CD4-positive, alpha-beta T cell (primary cell): ENCODE measurements around the gene SLC7A4. TPM values are rescaled to one million over a fixed set of nuclear protein-coding genes. Genes with fewer than 3 reads are reported as not detected.

Experiments
- ATAC-seq: fragments of 200-7000 bp; cut with Tn5 transposase; one replicate; pipeline ENCODE4 v1.10.0; 2022; ENCODE audit warnings: mild to moderate bottlenecking; ENCODE audit not compliant: poor library complexity
- CTCF ChIA-PET: fragments of 350-600 bp; sonication (Branson Sonifier 250); formaldehyde crosslinking; loops from one replicate; lab custom pipeline; 2021; ENCODE audit warnings: antibody characterized with exemption, inconsistent platforms; lab: Charles Lee
- POLR2A ChIA-PET: fragments of 350-600 bp; sonication (Branson Sonifier 250); formaldehyde crosslinking; loops from one replicate; lab custom pipeline; 2021; ENCODE audit warnings: antibody characterized with exemption, inconsistent platforms; lab: Charles Lee
- DNase-seq, 14 experiments: peaks; one replicate each; pipeline ENCODE4 v3.0.0-alpha.2; 2013 to 2020; ENCODE audit warnings: mixed read lengths in 2 of 14
- H3K27ac ChIP-seq, 2 donors: one replicate each; pipeline versions ENCODE4 v1.5.1 to v1.7.0; 2013; ENCODE audit warnings: low read length in 2 of 2, low read depth in 1 of 2, mild to moderate bottlenecking in 1 of 2
- H3K27me3 ChIP-seq, 2 experiments: 1 replicate in 1 of 2; 2 replicates in 1 of 2; pipeline versions ENCODE4 v1.6.1 to v1.7.0; 2013; ENCODE audit warnings: low read length in 2 of 2, control low read depth in 1 of 2, mild to moderate bottlenecking in 1 of 2, moderate library complexity in 1 of 2; ENCODE audit not compliant: insufficient read depth in 2 of 2, control insufficient read depth in 1 of 2
- H3K36me3 ChIP-seq: one replicate; pipeline ENCODE4 v1.6.1; 2013; ENCODE audit warnings: low read length, control low read depth; ENCODE audit not compliant: insufficient read depth
- H3K4me1 ChIP-seq: one replicate; pipeline ENCODE4 v1.6.1; 2013; ENCODE audit warnings: low read length, control low read depth; ENCODE audit not compliant: insufficient read depth
- H3K4me3 ChIP-seq: one replicate; pipeline ENCODE4 v1.5.1; 2013; ENCODE audit warnings: mild to moderate bottlenecking, low read length, moderate library complexity
- H3K9me3 ChIP-seq, 2 experiments: 1 replicate in 1 of 2; 2 replicates in 1 of 2; pipeline versions ENCODE4 v1.6.1 to v1.7.0; 2013; ENCODE audit warnings: low read length in 2 of 2, mild to moderate bottlenecking in 2 of 2, control low read depth in 1 of 2, moderate library complexity in 1 of 2; ENCODE audit not compliant: control insufficient read depth in 1 of 2, insufficient read depth in 1 of 2
- H3K27ac Mint-ChIP-seq: one replicate; pipeline ENCODE4 v1.8.0; 2020; ENCODE audit warnings: mixed read lengths
- H3K27me3 Mint-ChIP-seq: one replicate; pipeline ENCODE4 v1.8.0; 2021; ENCODE audit warnings: mixed read lengths
- H3K36me3 Mint-ChIP-seq: one replicate; pipeline ENCODE4 v1.8.0; 2021; ENCODE audit warnings: low read depth, mixed read lengths
- H3K4me1 Mint-ChIP-seq: one replicate; pipeline ENCODE4 v1.8.0; 2021; ENCODE audit warnings: low read depth, mixed read lengths
- H3K4me3 Mint-ChIP-seq: one replicate; pipeline ENCODE4 v1.8.0; 2020; ENCODE audit warnings: mild to moderate bottlenecking, mixed read lengths
- H3K9me3 Mint-ChIP-seq: one replicate; pipeline ENCODE4 v1.8.0; 2020; ENCODE audit warnings: mixed read lengths
- intact Hi-C, 2 experiments: fragments of 100-400 bp; cut with DNase I in 1 of 2; cut with micrococcal nuclease in 1 of 2; formaldehyde crosslinking; loops; one replicate each; pipeline versions ENCODE4 v1.15.1 to v1.9.0; 2023 to 2025; cut with DNase I, micrococcal nuclease
- total RNA-seq, 174 experiments: library from RNA in 2 of 174; stranded (reverse) in 2 of 174; gene quantifications; one replicate each; pipeline ENCODE4 v1.2.3 and lab custom pipeline; 2021 to 2026
- TF ChIP-seq, protein P1 (sequence below): fragments of 200-600 bp; IDR thresholded peaks from one replicate; pipeline ENCODE4 v1.8.0; 2022; ENCODE audit warnings: antibody characterized with exemption, mild to moderate bottlenecking

SLC7A4 gene
- total RNA-seq, 2 experiments from 2014 or later: not detected

DNA sequence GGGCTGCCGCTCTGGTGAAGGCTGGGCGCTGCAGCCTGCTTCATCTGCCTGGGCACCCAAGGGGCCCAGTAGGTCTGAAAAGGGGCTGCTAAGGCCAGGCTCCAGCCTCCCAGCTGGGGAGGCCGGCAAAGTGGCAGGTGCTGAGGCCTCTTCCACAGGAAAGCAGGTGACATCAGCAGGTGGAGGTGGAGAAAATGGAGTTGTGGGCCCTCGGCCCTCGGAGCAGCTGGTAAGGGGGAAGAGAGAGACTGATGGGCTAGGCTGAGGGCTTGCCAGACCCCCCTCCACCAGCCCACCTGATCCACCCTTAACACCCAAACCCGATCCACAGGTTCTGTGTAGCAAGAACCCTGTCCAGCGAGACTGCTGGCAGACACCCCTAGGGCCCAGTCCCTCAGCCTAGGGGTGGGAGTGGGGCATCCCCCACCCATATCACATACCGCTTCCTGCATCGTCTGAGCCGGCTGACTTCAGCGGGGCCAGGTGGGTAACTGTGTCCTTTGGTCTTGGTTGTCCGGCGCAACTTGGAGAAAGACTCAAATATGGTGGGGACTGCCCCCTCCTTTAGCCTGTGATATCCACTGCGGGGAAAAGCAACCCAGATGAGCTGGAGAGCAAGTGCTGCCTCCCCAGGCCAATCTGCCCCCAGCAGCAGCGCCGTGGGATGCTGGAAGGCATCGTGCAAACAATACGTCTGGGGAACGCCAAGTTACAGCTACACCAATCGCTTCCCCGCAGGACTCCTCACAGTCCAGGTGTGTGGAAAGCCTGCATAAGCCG lies 32.0 kb downstream of the SLC7A4 start:
- ChIA-PET POLR2A (interaction anchor here (2.1 to 3.6 kb wide), 4 partner anchors 12 to 629 kb away, joined by 11 to 25 read pairs (median 18); partner anchors contain the start of genes CRKL, LZTR1 and YDJC), CTCF (interaction anchor here (1.5 kb wide), 1 partner anchor 21 kb away, joined by 3 read pairs; no protein-coding TSS in a partner anchor)
- Mint-ChIP-seq H3K36me3 (peaks cover 37% of the 10 kb centered on the region), H3K9me3 (no peaks in the 10 kb centered on the region), H3K27me3 (no peaks in the 10 kb centered on the region), H3K4me1 (peaks cover 46% of the 10 kb centered on the region), H3K27ac (peak overlapping the region; percentile 97), H3K4me3 (peak overlapping the region; percentile 74)
- Histone ChIP-seq H3K27me3 (no peaks in the 10 kb centered on the region), H3K9me3 (no peaks in the 10 kb centered on the region), H3K27ac (peak overlapping the region; percentile 96 to 100), H3K4me1 (peaks cover 54% of the 10 kb centered on the region), H3K4me3 (peak overlapping the region; percentile 82), H3K36me3 (peaks cover 43% of the 10 kb centered on the region)
- intact Hi-C loops: loop anchor here in 1 of 2 experiments (5.0 kb wide), 4 partner anchors 143 to 883 kb away; partner anchors contain the start of genes PI4KA, RANBP1, SDF2L1 and SNAP29
- no peak for ATAC-seq
- TF ChIP-seq, protein P1, sequence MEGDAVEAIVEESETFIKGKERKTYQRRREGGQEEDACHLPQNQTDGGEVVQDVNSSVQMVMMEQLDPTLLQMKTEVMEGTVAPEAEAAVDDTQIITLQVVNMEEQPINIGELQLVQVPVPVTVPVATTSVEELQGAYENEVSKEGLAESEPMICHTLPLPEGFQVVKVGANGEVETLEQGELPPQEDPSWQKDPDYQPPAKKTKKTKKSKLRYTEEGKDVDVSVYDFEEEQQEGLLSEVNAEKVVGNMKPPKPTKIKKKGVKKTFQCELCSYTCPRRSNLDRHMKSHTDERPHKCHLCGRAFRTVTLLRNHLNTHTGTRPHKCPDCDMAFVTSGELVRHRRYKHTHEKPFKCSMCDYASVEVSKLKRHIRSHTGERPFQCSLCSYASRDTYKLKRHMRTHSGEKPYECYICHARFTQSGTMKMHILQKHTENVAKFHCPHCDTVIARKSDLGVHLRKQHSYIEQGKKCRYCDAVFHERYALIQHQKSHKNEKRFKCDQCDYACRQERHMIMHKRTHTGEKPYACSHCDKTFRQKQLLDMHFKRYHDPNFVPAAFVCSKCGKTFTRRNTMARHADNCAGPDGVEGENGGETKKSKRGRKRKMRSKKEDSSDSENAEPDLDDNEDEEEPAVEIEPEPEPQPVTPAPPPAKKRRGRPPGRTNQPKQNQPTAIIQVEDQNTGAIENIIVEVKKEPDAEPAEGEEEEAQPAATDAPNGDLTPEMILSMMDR: no peak
- DNase-seq: peak in 1 of 14 experiments; percentile 40

DNA sequence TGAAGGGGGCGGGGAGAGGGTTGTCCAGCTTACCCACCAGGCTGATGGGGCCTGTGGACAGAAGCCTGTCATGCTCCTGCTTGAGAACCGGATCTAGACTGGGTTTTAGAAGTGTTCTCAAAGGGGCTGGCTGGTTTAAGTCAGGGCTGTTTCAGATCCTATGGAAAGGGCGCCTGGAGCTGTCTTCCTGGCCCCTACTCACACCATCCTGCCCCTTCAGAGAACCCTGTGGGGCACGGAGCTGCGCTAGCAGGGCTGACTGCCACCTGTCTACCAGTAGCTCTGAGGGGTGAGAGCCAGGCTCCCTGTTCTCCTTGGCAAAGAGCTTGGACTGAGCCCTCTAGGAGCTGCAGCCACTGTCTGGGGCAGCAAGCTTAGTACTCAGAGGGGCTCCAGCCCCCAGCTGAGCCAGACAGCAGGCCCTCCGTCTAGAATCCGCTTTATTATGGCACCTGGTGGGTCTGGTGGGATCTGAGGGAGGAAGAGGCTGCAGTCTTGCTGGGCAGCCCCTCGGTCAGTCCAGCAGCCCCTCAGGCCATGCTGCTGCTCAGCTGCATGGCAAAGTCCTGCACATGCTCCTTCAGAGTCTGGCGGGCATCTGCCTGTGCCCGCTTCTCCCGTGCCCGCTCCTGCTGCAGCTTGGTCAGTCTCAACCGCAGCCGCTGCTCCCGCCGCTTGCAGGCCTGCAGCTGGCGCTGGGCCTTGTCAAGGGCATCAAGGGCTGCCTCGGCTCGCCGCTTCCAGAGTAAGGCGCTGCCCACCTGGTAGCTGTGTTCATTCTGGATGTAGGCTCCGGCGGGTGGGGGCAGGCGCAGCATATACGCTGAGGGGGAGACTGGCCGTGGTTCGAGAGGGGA lies 32.8 kb downstream of the SLC7A4 start:
- intact Hi-C loops: loop anchor here in 1 of 2 experiments (5.0 kb wide), 4 partner anchors 142 to 882 kb away; partner anchors contain the start of genes PI4KA, RANBP1, SDF2L1 and SNAP29
- Mint-ChIP-seq H3K27me3 (no peaks in the 10 kb centered on the region), H3K9me3 (no peaks in the 10 kb centered on the region), H3K4me1 (peaks cover 46% of the 10 kb centered on the region), H3K27ac (peak overlapping the region; percentile 97), H3K36me3 (peaks cover 43% of the 10 kb centered on the region), H3K4me3 (peak overlapping the region; percentile 74)
- TF ChIP-seq, protein P1: no peak
- POLR2A ChIA-PET: interaction anchor here (3.6 kb wide), 1 partner anchor 18 kb away, joined by 25 read pairs; the partner anchor contains the start of gene LZTR1
- CTCF ChIA-PET: interaction anchor here (1.5 kb wide), 1 partner anchor 21 kb away, joined by 3 read pairs; no protein-coding TSS in a partner anchor
- peaks cover 49% of the 10 kb centered on the region for H3K36me3 ChIP-seq
- no peak for ATAC-seq
- H3K9me3 ChIP-seq: no peaks in the 10 kb centered on the region
- H3K27ac ChIP-seq: peak overlapping the region; percentile 27 to 100
- H3K27me3 ChIP-seq: no peaks in the 10 kb centered on the region
- H3K4me1 ChIP-seq: peaks cover 54% of the 10 kb centered on the region
- peak in 1 of 14 experiments; percentile 26 for DNase-seq
- no peak overlapping the region for H3K4me3 ChIP-seq
